ENCODE data around the gene SNRNP27. TPM values are rescaled to one million over a fixed set of nuclear protein-coding genes. Genes with fewer than 3 reads are reported as not detected.

The SNRNP27 gene
- total and polyA plus RNA-seq, 2 of the 8 experiments (the other 6 are each of a cell fraction or from before 2014, with no cell fraction given), result 11.1 to 40.5 TPM

- H3K4me3 ChIP-seq (ENCODE audit: extremely low read depth in 1 of 4, insufficient read depth in 2 of 4, low read depth in 3 of 4, low read length in 4 of 4), result no peak overlapping the region
- H4K20me1 ChIP-seq (replicated peaks in 1 of 2; ENCODE audit: control insufficient read depth in 1 of 2, insufficient read depth in 2 of 2, low read length in 2 of 2), result no peaks in the 10 kb centered on the region
- no peak overlapping the region for H3K18ac ChIP-seq (ENCODE audit: extremely low read depth, low read length)
- no peak overlapping the region for H4K5ac ChIP-seq (ENCODE audit: insufficient read length, low read depth, low read length)
- H3K9me3 ChIP-seq (ENCODE audit: insufficient read depth in 2 of 2, low read depth in 1 of 2, low read length in 1 of 2), result no peaks in the 10 kb centered on the region
- H3K9ac ChIP-seq (replicated peaks in 1 of 4; ENCODE audit: extremely low read depth in 1 of 4, low read depth in 3 of 4, low read length in 3 of 4), result no peak overlapping the region
- no peaks in the 10 kb centered on the region for H3K36me3 ChIP-seq (ENCODE audit: control insufficient read depth in 2 of 4, insufficient read depth in 4 of 4, low read length in 3 of 4)
- H3K23me2 ChIP-seq (ENCODE audit: low read depth, low read length), result no peaks in the 10 kb centered on the region
- no peak overlapping the region for H3K4ac ChIP-seq (replicated peaks; ENCODE audit: insufficient read length, low read depth, low read length)
- no peak overlapping the region for H2BK12ac ChIP-seq (ENCODE audit: low read depth, low read length)
- no peak overlapping the region for H2BK5ac ChIP-seq (ENCODE audit: low read depth, low read length)
- no peak overlapping the region for H2BK15ac ChIP-seq (ENCODE audit: low read length)
- no peak overlapping the region for H2AK5ac ChIP-seq (ENCODE audit: low read depth, low read length)
- no peak overlapping the region for H4K91ac ChIP-seq (replicated peaks; ENCODE audit: insufficient read length, low read length)
- no peaks in the 10 kb centered on the region for H3K79me2 ChIP-seq (ENCODE audit: control insufficient read depth in 1 of 2, insufficient read depth in 2 of 2, low read length in 2 of 2)
- H3K79me1 ChIP-seq (ENCODE audit: low read depth, low read length), result no peaks in the 10 kb centered on the region
- H3K56ac ChIP-seq (replicated peaks; ENCODE audit: insufficient read length, low read depth, low read length), result no peak overlapping the region
- no peak overlapping the region for H3K14ac ChIP-seq (ENCODE audit: insufficient read length)
- no peak overlapping the region; the same call in 1 of the 2 replicates for H4K8ac ChIP-seq (ENCODE audit: extremely low read depth, insufficient read depth, low read length)
- TF ChIP-seq BCL11A (IDR thresholded peaks at IDR 0.05; ENCODE audit: low read depth in 2 of 2, low read length in 2 of 2) (no peak), TAF1 (IDR thresholded peaks at IDR 0.05; ENCODE audit: low read depth, low read length) (no peak)
- no peak overlapping the region for H3K27ac ChIP-seq (ENCODE audit: low read depth, low read length)
- peaks cover 0 to 3% (median 0%) of the 10 kb centered on the region in 4 experiments; a peak in 1 of 7 replicates for H3K4me1 ChIP-seq (replicated peaks in 1 of 4; ENCODE audit: control insufficient read depth in 3 of 4, insufficient read depth in 4 of 4, low read length in 3 of 4)
- CTCF ChIA-PET (ENCODE audit: partially characterized antibody), result interaction anchor here (0.8 to 2.7 kb wide), 8 partner anchors 9 to 93 kb away, joined by 3 to 10 read pairs (median 4); partner anchors contain the start of gene MXD1
- POLR2A ChIA-PET (ENCODE audit: partially characterized antibody), result interaction anchor here (0.6 to 0.9 kb wide), 2 partner anchors 32 to 245 kb away, joined by 3 to 4 read pairs; no protein-coding TSS in a partner anchor
- no peak overlapping the region for H2BK120ac ChIP-seq (replicated peaks; ENCODE audit: low read depth, low read length)
- H3K23ac ChIP-seq (ENCODE audit: insufficient read length), result no peak overlapping the region
- 91% methylated on average over 13 of the region's 13 CpGs; no CpG with 5 or more reads in 1 of the 2 experiments for WGBS, 2 experiments (ENCODE audit: extremely low coverage in 1 of 2, insufficient coverage in 1 of 2, insufficient read length in 1 of 2, insufficient replicate concordance in 2 of 2, low coverage in 1 of 2, low lambda C conversion rate in 2 of 2, missing lambda C conversion rate in 1 of 2)
- FAIRE-seq (no peak), DNase-seq (ENCODE audit: low read depth in 1 of 2, low spot score in 2 of 2) (no peak)
- no peak overlapping the region for H3K4me2 ChIP-seq (ENCODE audit: insufficient read depth in 1 of 2, low read depth in 2 of 2, low read length in 2 of 2)
- H2BK20ac ChIP-seq (ENCODE audit: low read length), result no peak overlapping the region
- H3K27me3 ChIP-seq (replicated peaks in 1 of 4; ENCODE audit: control insufficient read depth in 3 of 4, extremely low read depth in 1 of 4, insufficient read depth in 3 of 4, low read length in 3 of 4), result no peaks in the 10 kb centered on the region; a peak in 1 of 7 replicates
- H2AFZ ChIP-seq (ENCODE audit: low read length), result no peak overlapping the region
These were observed 52.9 kb downstream of the SNRNP27 start for GRCh38 chr2:69946351-69947324.

All from H1 (cell line).